HepG2 (cell line): ENCODE results near the gene LASP1. TPM values are rescaled to one million over a fixed set of nuclear protein-coding genes. Genes with fewer than 3 reads are reported as not detected.
A peak's percentile ranks its signal among the peaks of the same experiment; 100 is the strongest.

ENCODE experiments used
- ARID2 ChIP-seq: sonication (generic); formaldehyde crosslinking; IDR thresholded peaks from 2 replicates; pipeline ENCODE4 v1.8.1; 2022; ENCODE audit warnings: mild to moderate bottlenecking, missing genetic modification reagents, borderline replicate concordance
- BCL3 ChIP-seq: sonication (generic); formaldehyde crosslinking; IDR thresholded peaks from 2 replicates; pipeline ENCODE4 v1.5.1; 2020; ENCODE audit warnings: mild to moderate bottlenecking, missing genetic modification reagents, moderate library complexity
- POLR2AphosphoS5 ChIP-seq: IDR thresholded peaks from 2 replicates; pipeline ENCODE4 v1.6.1; 2012; ENCODE audit warnings: low read depth, low read length
- XBP1 ChIP-seq: sonication (generic); formaldehyde crosslinking; IDR thresholded peaks from 2 replicates; pipeline ENCODE4 v1.5.0; 2020; ENCODE audit warnings: missing genetic modification reagents
- ZBTB38 ChIP-seq: sonication (generic); formaldehyde crosslinking; IDR thresholded peaks from 2 replicates; pipeline ENCODE4 v1.5.1; 2020; ENCODE audit warnings: mild to moderate bottlenecking, missing genetic modification reagents
- ZBTB4 ChIP-seq: sonication (generic); formaldehyde crosslinking; IDR thresholded peaks from 2 replicates; pipeline ENCODE4 v1.4.0; 2020; ENCODE audit warnings: missing genetic modification reagents, mild to moderate bottlenecking, borderline replicate concordance
- ZHX2 ChIP-seq, 2 experiments: sonication (generic) in 1 of 2; formaldehyde crosslinking in 1 of 2; IDR thresholded peaks; 2 replicates each; pipeline versions ENCODE4 v1.6.1 to v1.9.0; 2014 to 2022; ENCODE audit warnings: antibody characterized with exemption in 1 of 2, borderline replicate concordance in 1 of 2, inconsistent platforms in 1 of 2, low read depth in 1 of 2, missing genetic modification reagents in 1 of 2
- ZNF574 ChIP-seq: sonication (generic); formaldehyde crosslinking; IDR thresholded peaks from 2 replicates; pipeline ENCODE4 v1.4.0; 2020; ENCODE audit warnings: missing genetic modification reagents
- ZNF616 ChIP-seq: sonication (generic); formaldehyde crosslinking; IDR thresholded peaks from 2 replicates; pipeline ENCODE4 v1.5.0; 2020; ENCODE audit warnings: low read depth, mild to moderate bottlenecking, missing genetic modification reagents
- polyA plus RNA-seq, 8 experiments: library from polyadenylated mRNA; depleted of rRNA in 3 of 8; stranded (reverse) in 7 of 8; unstranded in 1 of 8; fragments of >200 nt; fragmentation: Illumina TruSeq in 4 of 8; extraction: Trizol in 4 of 8; gene quantifications; 2 replicates each; pipeline versions ENCODE4 v1.2.1 to v1.2.3, GENCODE V29; 2011 to 2016; ENCODE audit warnings: low read depth in 4 of 8, missing spikeins in 1 of 8, mixed read lengths in 1 of 8; ENCODE audit not compliant: insufficient read depth in 1 of 8
- total RNA-seq, 5 experiments: library from RNA; depleted of rRNA; stranded (reverse); fragments of >200 nt; fragmentation: Illumina TruSeq; extraction: Trizol; gene quantifications; 2 replicates each; pipeline ENCODE4 v1.2.3, GENCODE V29; 2016; ENCODE audit warnings: low read depth in 1 of 5
- TF ChIP-seq, protein P1 (sequence below): sonication (generic); formaldehyde crosslinking; IDR thresholded peaks from 2 replicates; pipeline ENCODE4 v1.4.0; 2020; ENCODE audit warnings: missing genetic modification reagents

The LASP1 gene
- total and polyA plus RNA-seq, 2 of the 13 experiments (the other 11 are each of a cell fraction or from before 2014, with no cell fraction given): 70.1 to 97.0 TPM

DNA sequence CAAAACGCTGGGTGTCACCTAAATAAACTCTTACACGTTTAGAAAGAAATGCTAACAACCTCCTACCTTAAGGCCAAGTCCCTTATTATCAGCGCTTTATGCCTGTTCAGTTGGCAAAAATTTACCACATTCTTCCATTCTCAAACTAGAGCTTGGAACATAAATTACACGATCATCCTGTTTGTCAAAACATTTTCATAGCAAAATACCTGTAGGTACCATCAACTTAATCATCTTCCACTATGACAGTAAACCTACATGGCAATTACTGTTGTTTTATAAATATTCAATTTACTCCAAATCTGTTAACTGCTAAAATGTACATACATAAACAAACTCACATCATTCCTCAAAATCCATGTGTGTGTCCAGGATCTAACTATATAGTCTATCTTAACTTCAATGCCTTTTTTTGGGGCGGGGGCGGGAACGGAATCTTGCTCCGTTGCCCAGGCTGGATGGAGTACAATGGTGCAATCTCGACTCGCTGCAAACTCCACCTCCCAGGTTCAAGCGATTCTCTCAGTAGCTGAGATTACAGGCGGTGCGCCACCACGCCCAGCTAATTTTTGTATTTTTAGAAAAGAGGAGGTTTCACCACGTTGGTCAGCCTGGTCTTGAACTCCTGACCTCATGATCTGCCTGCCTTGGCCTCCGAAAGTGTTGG is 20.8 kb upstream of the LASP1 start (continued):
- no peak for TF ChIP-seq BCL3
- peak; percentile 57; the same call in 1 of the 2 replicates for TF ChIP-seq POLR2AphosphoS5
- no peak for TF ChIP-seq ZNF574
- TF ChIP-seq ZBTB4 (CRISPR knock-in tag): peak; percentile 57; the same call in 1 of the 2 replicates
- TF ChIP-seq, protein P1, sequence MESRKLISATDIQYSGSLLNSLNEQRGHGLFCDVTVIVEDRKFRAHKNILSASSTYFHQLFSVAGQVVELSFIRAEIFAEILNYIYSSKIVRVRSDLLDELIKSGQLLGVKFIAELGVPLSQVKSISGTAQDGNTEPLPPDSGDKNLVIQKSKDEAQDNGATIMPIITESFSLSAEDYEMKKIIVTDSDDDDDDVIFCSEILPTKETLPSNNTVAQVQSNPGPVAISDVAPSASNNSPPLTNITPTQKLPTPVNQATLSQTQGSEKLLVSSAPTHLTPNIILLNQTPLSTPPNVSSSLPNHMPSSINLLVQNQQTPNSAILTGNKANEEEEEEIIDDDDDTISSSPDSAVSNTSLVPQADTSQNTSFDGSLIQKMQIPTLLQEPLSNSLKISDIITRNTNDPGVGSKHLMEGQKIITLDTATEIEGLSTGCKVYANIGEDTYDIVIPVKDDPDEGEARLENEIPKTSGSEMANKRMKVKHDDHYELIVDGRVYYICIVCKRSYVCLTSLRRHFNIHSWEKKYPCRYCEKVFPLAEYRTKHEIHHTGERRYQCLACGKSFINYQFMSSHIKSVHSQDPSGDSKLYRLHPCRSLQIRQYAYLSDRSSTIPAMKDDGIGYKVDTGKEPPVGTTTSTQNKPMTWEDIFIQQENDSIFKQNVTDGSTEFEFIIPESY (CRISPR knock-in tag): peak; percentile 67; the same call in 1 of the 2 replicates
- peak; percentile 58; the same call in 1 of the 2 replicates for TF ChIP-seq ARID2 (CRISPR knock-in tag)
- TF ChIP-seq ZHX2 (IDR thresholded peaks at IDR 0.05; ENCODE audit: low read depth): no peak
- TF ChIP-seq ZHX2 (CRISPR knock-in tag; IDR thresholded peaks at IDR 0.05; ENCODE audit: borderline replicate concordance): no peak
- peak; percentile 89 for TF ChIP-seq ZBTB38 (CRISPR knock-in tag)
- no peak for TF ChIP-seq XBP1 (CRISPR knock-in tag)
- TF ChIP-seq ZNF616 (CRISPR knock-in tag): no peak
